Fibroblast of mammary gland (primary cell): ENCODE data around the gene KIAA0825.

Source experiments
- DNase-seq: peaks from one replicate; pipeline ENCODE4 v3.0.0-alpha.2; 2010; ENCODE audit warnings: low read depth
- H3K4me3 ChIP-seq: 2 replicates; pipeline ENCODE4 v1.5.1; 2011; ENCODE audit warnings: low read depth, mild to moderate bottlenecking, low read length, moderate library complexity; ENCODE audit not compliant: control insufficient read depth
- TF ChIP-seq, protein P1 (sequence below): conservative IDR thresholded peaks from 2 replicates; pipeline ENCODE4 v1.5.1; 2011; ENCODE audit warnings: low read depth, low read length, inconsistent platforms; ENCODE audit not compliant: control insufficient read depth, insufficient read depth

Gene KIAA0825

GRCh38 chr5:94250985-94251384 is 367.4 kb downstream of the KIAA0825 start:
- TF ChIP-seq, protein P1, sequence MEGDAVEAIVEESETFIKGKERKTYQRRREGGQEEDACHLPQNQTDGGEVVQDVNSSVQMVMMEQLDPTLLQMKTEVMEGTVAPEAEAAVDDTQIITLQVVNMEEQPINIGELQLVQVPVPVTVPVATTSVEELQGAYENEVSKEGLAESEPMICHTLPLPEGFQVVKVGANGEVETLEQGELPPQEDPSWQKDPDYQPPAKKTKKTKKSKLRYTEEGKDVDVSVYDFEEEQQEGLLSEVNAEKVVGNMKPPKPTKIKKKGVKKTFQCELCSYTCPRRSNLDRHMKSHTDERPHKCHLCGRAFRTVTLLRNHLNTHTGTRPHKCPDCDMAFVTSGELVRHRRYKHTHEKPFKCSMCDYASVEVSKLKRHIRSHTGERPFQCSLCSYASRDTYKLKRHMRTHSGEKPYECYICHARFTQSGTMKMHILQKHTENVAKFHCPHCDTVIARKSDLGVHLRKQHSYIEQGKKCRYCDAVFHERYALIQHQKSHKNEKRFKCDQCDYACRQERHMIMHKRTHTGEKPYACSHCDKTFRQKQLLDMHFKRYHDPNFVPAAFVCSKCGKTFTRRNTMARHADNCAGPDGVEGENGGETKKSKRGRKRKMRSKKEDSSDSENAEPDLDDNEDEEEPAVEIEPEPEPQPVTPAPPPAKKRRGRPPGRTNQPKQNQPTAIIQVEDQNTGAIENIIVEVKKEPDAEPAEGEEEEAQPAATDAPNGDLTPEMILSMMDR = no peak
- DNase-seq = no peak
- no peak overlapping the region for H3K4me3 ChIP-seq

GRCh38 chr5:94249430-94249829 is 369.0 kb downstream of the KIAA0825 start:
- DNase-seq = no peak
- H3K4me3 ChIP-seq = no peak overlapping the region
- TF ChIP-seq, protein P1 = no peak

DNA sequence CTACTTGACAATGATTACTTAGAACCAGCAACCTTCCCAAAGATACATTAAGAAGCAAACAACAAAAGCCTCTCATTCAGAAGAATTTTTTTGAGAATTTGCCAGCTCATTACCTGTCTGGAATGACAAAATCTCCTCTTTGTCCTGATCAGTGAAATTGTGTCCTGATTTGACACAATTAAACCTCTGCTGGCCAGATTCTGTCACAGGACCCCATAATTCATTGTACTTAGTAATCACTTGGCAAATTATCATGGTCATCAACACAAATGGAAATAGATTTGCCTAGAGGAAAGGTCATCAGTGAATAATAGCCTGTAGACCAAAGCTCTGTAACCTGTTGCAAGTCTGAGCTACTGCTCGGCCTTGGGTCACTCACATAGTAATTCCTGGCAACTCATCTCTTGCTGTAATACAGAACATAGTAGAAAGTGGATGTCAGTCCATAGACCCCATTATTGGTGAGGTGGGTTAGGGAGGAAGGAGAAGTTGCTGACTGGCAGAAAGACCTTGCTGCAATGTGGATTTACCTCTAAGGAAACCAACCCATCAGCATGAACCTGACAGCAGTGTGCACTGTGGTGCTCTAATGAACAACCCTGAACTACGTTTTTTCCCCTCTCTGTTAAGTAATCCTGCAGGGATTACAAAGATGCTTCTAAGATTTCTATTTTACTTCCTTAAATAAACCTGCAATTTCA is 370.1 kb downstream of the KIAA0825 start:
- H3K4me3 ChIP-seq = no peak overlapping the region
- DNase-seq = no peak
- TF ChIP-seq, protein P1 = no peak

- TF ChIP-seq, protein P1 = no peak
- DNase-seq = peak; percentile 62
- H3K4me3 ChIP-seq = no peak overlapping the region
Observed at GRCh38 chr5:94245608-94246007, 372.8 kb downstream of the KIAA0825 start.

DNA sequence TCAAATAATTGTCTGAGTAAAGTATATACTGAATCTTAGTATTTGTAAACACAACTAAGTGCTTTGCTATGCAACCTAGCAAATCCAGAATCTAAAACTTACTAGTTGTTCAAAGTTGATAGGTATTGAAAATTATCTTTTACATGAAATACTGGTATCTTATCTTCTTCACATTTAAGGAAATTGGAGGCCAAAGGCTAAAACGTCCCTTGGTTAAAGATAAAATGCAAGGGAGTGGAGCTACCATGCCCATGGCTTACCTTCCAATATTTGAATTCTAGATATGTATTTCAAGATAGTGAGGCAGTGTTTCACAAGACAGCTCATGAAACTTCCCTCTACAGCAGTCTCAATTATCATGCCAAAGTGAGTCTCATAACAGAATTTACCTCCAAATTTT is 373.5 kb downstream of the KIAA0825 start:
- DNase-seq = no peak
- no peak overlapping the region for H3K4me3 ChIP-seq
- TF ChIP-seq, protein P1 = no peak

DNA sequence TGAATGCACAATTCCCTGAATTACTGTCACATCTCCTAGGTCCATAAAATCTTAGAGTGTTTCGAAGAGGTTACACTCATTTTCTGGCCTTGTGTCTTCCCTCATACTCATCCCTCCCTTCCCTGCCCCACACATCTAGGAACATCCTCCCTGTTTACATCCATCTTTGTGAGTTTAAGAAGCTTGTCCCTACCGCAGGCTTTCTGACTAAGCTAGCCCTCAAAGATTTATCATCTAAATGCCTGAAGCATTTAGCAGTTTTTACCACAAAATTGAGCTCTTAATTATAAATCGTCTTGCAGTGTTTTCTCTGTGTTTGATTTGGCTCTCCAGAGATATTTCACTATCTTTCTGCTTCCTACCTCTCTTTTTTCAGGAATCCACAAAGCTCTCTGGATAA is 374.8 kb downstream of the KIAA0825 start:
- DNase-seq = peak; percentile 52
- TF ChIP-seq, protein P1 = no peak
- H3K4me3 ChIP-seq = no peak overlapping the region

GRCh38 chr5:94240993-94241651 is 377.3 kb downstream of the KIAA0825 start:
- H3K4me3 ChIP-seq = no peak overlapping the region
- TF ChIP-seq, protein P1 = no peak
- peak; percentile 66 for DNase-seq
